HG02970 (cell line): ENCODE measurements around the gene RNF208.

ENCODE experiments used
- ATAC-seq: cut with Tn5 transposase; IDR thresholded peaks from one replicate; pipeline ENCODE4 v1.9.1; 2021; ENCODE audit warnings: mild to moderate bottlenecking, moderate library complexity, moderate number of reproducible peaks; ENCODE audit not compliant: unreplicated experiment, low FRiP score

Gene RNF208

DNA sequence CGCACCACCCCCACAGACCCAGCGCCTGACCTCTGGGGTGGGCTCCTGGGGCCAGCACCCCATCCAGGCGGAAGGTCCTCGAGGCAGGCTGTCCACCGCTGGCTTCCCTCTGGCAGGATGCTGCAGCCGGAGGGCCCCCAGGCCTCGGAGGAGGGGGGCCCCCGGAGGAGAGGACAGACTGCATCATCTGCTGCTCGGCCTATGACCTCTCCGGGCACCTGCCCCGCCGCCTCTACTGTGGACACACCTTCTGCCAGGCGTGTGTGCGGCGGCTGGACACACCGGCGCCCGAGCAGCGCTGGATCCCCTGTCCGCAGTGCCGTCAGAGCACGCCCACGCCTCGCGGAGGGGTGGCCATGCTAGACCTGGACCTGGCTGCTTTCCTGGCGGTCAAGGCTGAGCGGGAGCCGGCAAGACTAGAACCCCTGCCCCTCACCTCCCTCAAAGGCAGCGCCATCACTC lies 6.5 kb upstream of the RNF208 start:
- ATAC-seq, result no peak

DNA sequence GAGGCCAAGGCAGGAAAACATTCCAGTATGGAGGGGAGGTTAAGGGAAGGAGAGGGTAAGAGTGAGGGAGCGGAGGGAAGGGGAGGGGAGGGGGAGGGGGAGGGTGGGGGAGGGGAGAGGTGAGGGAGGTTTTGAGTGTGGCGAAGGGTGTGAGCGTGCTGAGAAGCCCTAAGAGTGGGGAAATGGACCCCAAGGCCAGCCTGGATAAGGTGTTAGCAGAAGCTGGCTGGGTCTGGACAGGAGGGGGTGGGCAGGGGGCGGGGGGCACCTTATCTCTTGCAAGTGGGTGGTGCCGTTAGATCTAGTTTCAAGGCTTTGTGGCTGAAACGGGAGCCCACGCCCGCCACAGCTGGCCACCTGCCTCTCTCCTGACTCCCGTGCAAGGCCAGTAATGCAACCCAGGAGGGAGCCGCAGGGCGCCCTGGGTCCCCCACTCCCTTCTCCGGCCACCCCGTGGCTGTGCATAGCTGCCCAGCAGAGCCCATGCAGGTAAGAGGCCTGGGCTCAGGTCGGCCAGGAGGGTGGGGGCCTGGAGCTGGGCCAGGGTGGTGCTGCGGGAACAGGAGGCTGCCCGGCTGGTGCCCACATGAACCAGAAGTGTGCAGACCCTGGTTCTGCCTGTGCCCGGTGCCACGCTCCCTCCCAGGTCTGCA lies 5.9 kb upstream of the RNF208 start:
- no peak for ATAC-seq

DNA sequence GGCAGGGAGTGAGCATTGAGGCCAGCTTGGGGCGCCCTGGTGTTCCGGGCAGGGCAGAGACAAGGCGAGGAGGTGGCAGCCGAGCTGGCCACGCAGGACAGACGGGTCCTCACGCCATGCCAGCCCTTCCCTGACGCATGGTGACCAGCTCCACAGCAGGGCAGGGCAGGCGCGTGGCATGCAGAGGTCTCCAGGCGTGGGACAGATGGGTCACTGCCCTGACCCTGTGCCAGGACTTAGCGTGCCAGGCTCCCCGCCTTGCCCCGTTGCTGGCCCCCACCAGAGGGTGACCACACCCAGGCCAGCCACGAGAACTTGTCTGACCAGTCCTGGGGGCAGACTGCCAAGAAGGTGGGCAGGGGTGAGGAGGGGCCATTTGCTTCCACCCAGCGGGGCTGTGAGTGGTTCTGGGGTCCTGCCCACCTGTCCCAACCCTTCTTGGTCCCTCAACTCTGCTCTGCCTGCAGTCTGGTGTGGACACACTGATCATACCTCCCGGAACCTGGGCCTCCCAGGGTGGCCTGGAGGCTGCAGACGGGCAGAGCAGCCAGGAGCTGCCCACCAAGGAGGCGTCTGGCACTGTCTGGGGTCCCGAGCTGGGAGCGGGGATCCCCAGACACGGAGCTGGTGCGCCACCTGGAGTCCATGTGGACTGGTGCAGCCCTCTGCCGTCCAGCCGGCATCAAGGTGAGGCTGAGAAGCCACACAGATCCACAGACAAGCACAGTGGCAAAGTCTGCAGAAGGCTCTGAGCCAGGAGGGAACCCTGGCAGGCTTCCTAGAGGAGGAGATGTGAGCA lies 5.2 kb upstream of the RNF208 start, which contains the start of gene RNF224:
Gene RNF224 (plus strand): TSS at position 449 of the 799 bp plus-strand sequence. CDS start 834 bp downstream, outside the sequence.
- no peak for ATAC-seq

DNA sequence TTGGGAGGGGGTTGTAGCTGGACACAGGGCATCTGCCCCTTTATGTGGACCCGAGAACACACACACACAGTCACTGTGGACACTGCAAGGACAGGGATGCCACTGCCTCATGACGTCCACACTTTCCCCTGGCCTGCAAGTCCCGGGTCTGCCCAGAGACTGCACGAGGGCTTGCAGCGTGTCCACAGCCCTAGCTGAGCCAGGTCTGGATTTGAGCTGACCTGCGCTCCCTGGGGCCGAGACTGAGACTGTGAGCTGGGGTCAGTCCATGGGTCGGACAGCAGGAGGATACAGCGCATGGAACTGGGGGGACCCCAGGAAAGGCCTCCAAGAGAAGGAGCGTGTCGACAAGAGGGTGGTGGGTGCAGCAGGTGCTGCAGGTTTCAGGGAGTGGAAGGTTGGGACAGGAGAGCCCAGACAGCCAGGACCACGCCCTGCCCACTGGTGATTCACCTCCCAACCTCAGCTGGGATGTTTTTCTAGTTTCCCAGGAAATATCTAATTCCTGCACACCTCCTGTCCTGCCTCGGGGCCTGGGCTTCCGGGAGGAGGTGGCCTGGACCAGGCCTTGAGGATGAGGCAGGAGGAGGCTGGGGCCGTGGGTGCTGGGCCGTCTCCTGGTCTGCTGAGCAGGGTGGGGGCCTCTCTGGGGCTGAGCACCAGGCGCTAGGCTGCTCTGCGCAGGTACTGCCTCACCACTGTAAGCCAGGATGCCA lies 4.5 kb upstream of the RNF208 start:
- no peak for ATAC-seq

GRCh38 chr9:137225699-137226331 lies 3.8 kb upstream of the RNF208 start:
- no peak for ATAC-seq

GRCh38 chr9:137224830-137225694 lies 3.0 kb upstream of the RNF208 start, which contains the start of gene CYSRT1:
Gene CYSRT1 (plus strand): TSS chr9:137225174. CDS start chr9:137225622, 448 bp downstream.
- no peak for ATAC-seq

DNA sequence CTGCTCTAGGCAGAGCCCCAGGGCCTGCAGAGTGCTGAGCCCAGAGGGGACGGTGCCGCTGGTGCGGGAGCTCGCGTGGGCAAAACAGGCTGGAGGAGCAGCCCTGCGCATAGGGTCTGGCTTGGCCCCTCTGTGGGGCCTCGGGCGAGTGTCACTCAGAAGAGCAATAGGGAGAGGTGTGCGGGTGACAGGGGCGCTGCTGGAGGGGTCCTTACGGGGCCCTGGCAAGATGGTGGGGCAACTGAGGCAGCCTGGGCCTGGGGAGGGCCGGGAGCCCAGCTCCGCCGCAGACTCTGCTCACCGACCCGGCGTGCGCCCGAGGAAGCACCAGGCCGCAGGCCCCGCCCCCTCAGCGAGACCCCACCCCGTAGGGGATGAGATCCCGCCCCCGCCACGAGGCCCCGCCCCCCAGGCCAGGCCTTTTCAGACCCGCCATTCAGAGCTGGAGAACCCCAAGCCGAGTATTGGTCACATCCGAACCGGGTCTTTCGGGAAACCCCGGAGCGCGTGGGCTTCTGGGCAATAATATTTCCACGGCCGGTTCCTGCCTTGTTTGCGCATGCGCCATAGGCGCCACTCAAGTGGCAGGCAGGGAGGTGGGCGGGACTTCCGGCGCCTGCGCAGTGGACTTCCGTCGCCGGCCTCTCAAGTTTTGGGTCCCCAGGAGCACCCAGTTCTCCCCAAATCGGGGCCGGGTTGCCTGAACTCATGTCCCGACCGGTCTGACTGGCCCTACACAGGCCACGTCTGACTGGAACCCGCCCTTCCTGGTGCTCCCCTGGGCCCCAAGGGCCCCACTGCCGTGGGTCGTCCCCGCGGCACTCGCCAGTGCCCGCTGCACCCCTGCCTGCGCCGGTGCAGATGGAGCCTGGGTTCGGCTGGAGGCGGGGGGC lies 1.3 kb upstream of the RNF208 start:
- ATAC-seq, result peak; percentile 78

DNA sequence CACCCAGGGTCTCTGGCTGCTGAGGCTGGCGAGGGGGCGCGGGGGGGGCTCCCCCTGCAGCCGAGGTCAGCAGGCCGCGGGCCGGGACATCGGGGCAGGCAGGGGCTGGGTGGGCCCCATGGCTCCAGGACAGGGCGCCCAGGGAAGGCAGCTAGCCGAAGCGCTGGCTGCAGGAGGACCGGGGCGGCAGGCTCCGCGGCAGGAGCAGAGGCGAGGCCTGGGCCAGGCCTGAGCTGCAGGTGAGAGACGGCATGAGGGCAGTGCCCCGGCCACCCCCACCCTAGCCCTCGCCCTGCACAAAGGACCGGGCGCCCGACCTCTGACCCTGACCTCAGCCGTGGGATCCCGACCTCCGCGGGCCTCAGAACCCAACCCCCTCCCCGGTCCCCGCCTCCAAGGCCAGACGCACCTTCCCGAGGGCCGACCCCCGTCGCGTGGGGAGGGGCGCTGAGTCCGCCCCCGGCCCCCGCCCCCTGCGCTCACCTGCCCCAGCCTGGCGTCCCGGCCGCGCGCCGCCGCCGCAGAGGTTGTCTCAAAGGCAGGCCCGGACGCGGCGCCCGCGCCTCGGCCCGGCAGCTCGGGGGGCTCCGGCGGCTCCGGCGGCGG lies 431 bp downstream of the RNF208 start:
- no peak for ATAC-seq

GRCh38 chr9:137221095-137221505 lies 940 bp downstream of the RNF208 start:
- ATAC-seq, result no peak

DNA sequence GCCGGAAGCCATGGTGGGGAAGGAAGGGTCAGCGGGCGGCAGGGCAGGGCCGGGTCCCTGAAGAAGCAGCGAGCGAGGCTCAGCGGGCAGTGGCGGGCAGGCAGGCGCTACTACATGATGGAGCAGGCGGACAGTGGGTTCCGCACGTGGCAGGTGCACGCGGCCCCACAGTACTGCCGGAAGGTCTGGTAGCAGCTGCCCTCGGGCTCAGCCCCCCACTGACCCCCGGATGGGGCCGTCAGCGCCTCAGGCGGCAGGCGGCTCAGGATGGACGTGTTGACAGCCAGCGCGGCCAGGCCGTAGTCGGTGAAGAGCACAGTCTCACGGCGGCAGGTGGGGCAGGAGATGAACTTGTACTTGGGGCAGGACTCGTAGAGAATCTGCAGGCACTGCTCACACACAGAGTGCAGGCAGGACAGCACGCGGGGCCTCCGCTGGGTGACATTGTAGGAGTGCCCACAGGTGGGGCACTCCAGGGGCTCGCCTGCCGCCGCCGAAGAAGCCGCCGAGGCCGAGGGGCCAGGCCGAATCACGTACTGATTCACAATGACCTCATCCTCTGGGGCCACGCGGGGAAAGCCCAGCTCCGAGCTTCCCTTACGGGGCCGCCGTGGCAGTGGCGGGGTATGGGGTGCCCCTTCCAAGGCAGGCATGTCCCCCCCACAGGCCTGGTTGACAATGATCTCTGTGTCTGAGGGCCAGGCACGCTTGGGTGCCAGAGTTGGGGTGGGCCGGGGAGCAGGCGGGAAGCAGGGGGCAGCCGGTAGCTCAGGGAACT lies 1.5 kb downstream of the RNF208 start:
- no peak for ATAC-seq

GRCh38 chr9:137219757-137220316 lies 2.2 kb downstream of the RNF208 start:
- no peak for ATAC-seq

- ATAC-seq, result no peak
Observed at GRCh38 chr9:137218754-137219271, 3.2 kb downstream of the RNF208 start.

DNA sequence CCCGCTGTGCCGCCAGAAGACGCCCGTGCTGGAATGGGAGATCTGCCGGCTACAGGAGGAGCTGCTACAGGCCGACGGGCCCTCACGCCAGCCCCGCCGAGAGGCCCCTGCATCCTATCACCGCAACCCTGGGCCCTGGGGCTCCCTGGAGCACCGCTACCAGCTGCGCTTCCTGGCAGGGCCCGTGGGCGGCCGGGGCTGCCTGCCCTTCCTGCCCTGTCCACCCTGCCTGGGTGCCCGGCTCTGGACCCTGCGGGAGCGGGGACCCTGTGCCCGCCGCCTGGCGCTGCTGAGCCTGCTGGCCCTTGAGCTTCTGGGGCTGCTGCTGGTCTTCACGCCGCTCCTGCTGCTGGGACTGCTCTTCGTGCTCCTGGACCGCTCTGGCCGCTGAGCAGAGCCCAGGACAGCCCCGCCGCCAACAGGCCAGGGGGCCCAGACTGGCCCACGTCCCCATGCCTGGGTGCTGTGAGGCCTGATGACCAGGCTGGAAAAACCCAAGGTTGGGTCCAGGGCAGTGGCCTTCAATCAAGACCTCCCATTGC lies 3.8 kb downstream of the RNF208 start:
- no peak for ATAC-seq

GRCh38 chr9:137217276-137218211 lies 4.5 kb downstream of the RNF208 start:
- no peak for ATAC-seq

GRCh38 chr9:137216188-137216965 lies 5.7 kb downstream of the RNF208 start:
- no peak for ATAC-seq
